Small intestine (tissue), 7 donors: ENCODE results near the gene STOM. TPM values are rescaled to one million over a fixed set of nuclear protein-coding genes. Genes with fewer than 3 reads are reported as not detected.
A peak's percentile ranks its signal among the peaks of the same experiment; 100 is the strongest.
"Not testable (repeated sequence)": the region's sequence is repeated elsewhere in the genome, so short reads cannot be mapped to it uniquely, and the experiment has no call there.

ENCODE experiments used
- DNase-seq, 2 donors: peaks; one replicate each; pipeline versions ENCODE4 v3.0.0 to v3.0.0-alpha.2; 2013
- FAIRE-seq: peaks from 2 replicates; lab custom pipeline; 2012; peaks lifted over from hg19 to GRCh38; lab: Jason Lieb, UNC
- H3K27ac ChIP-seq, 3 donors: one replicate each; pipeline ENCODE4 v1.5.1; 2013; ENCODE audit warnings: low read length in 2 of 3, mild to moderate bottlenecking in 2 of 3, control low read depth in 1 of 3, inconsistent platforms in 1 of 3, low read depth in 1 of 3, moderate library complexity in 1 of 3
- H3K27me3 ChIP-seq, 3 donors: one replicate each; pipeline ENCODE4 v1.6.1; 2013; ENCODE audit warnings: low read length in 3 of 3, inconsistent platforms in 1 of 3; ENCODE audit not compliant: control insufficient read depth in 3 of 3, insufficient read depth in 3 of 3
- H3K36me3 ChIP-seq, 3 donors: one replicate each; pipeline ENCODE4 v1.6.1; 2013; ENCODE audit warnings: low read length in 3 of 3, inconsistent platforms in 1 of 3, low read depth in 1 of 3, mild to moderate bottlenecking in 1 of 3, moderate library complexity in 1 of 3; ENCODE audit not compliant: control insufficient read depth in 3 of 3, insufficient read depth in 2 of 3
- H3K4me1 ChIP-seq, 3 donors: one replicate each; pipeline ENCODE4 v1.6.1; 2013; ENCODE audit warnings: low read length in 2 of 3, inconsistent platforms in 1 of 3, low read depth in 1 of 3, mild to moderate bottlenecking in 1 of 3, moderate library complexity in 1 of 3; ENCODE audit not compliant: control insufficient read depth in 3 of 3, insufficient read depth in 2 of 3
- H3K4me3 ChIP-seq, 3 donors: one replicate each; pipeline ENCODE4 v1.5.1; 2013; ENCODE audit warnings: low read length in 3 of 3, control low read depth in 1 of 3, inconsistent platforms in 1 of 3, low read depth in 1 of 3, mild to moderate bottlenecking in 1 of 3, moderate library complexity in 1 of 3
- H3K9me3 ChIP-seq, 2 donors: one replicate each; pipeline ENCODE4 v1.6.1; 2013; ENCODE audit warnings: low read depth in 1 of 2, low read length in 1 of 2; ENCODE audit not compliant: control insufficient read depth in 2 of 2, insufficient read depth in 1 of 2
- WGBS, 3 donors: extraction: QIAGEN DNeasy Blood & Tissue Kit; methylation state at CpG; one replicate each; pipeline ENCODE4 v1.1.7; 2013; 5-methylcytosine and 5-hydroxymethylcytosine counted together
- polyA plus RNA-seq, 4 donors: library from polyadenylated mRNA; stranded (reverse) in 3 of 4; unstranded in 1 of 4; fragments of 200-250 nt in 3 of 4; fragments of 120-200 nt in 1 of 4; gene quantifications; one replicate each; pipeline versions ENCODE4 v1.2.1 to v1.2.3, GENCODE V29; 2013
- donor health status: healthy with polysubstance abuse.
- donor health status: control.
- donor health status: control.
- donor health status: Bipolar disorder and iron deficiency.
- donor health status: healthy.

STOM gene
- polyA plus RNA-seq, 4 donors = 20.8 to 115 (median 65.9) TPM

DNA sequence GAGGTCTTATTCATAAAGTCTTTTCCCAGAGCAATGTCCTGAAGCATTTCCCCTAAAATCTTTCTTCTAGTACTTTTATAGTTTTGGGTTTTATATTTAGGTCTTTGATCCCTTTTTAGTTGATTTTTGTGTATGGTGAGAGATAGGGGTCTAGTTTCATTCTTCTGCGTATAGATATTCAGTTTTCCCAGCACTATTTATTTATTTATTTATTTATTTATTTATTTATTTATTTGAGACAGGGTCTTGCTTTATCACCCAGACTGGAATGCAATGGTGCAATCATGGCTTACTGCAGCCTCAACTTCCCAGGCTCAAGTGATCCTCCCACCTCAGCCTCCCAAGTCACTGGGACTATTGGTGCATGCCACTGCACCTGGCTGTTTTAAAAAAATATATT, 27.2 kb upstream of the STOM start:
- not testable (repeated sequence) for H3K4me1 ChIP-seq, H3K36me3 ChIP-seq, H3K9me3 ChIP-seq, H3K27me3 ChIP-seq, FAIRE-seq, H3K4me3 ChIP-seq, H3K27ac ChIP-seq, DNase-seq
- 94 to 100% (median 98%) methylated on average over 1 of the region's 1 CpG for WGBS, 3 donors

GRCh38 chr9:121395558-121395957, 25.5 kb upstream of the STOM start:
- H3K4me1 ChIP-seq = peaks cover 0 to 3% (median 0%) of the 10 kb centered on the region in 3 donors
- no peak overlapping the region for H3K4me3 ChIP-seq
- DNase-seq (no peak), FAIRE-seq (no peak)
- no peak overlapping the region for H3K27ac ChIP-seq
- no peaks in the 10 kb centered on the region for H3K27me3 ChIP-seq
- no peaks in the 10 kb centered on the region for H3K36me3 ChIP-seq
- no peaks in the 10 kb centered on the region for H3K9me3 ChIP-seq

DNA sequence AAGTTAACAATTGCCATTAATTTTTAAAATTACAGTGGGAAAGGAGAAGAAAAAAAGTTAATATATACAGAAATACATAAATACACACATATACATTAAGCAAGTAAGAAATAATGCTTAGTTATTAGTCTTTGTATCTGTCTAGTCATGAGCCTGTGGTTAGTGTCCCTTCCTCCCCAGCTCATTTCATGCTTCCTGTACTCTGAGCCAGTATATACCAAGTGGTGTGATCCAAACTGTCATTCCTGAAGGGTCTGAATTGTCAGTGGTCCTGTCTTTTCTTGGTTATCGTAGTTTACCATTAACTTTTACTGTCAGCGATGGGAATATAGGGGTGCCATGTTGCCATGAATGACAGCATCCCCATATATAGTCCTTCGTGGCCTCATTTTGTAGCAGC, 24.2 kb upstream of the STOM start:
- no peak overlapping the region for H3K27ac ChIP-seq
- no peak for FAIRE-seq

GRCh38 chr9:121393318-121393717, 23.3 kb upstream of the STOM start:
- no peaks in the 10 kb centered on the region for H3K9me3 ChIP-seq
- 35 to 43% (median 42%) methylated on average over 2 of the region's 2 CpGs for WGBS, 3 donors
- DNase-seq (peak in 1 of 2 donors; percentile 30), FAIRE-seq (no peak)
- H3K36me3 ChIP-seq = no peaks in the 10 kb centered on the region
- no peaks in the 10 kb centered on the region for H3K27me3 ChIP-seq
- no peak overlapping the region for H3K27ac ChIP-seq
- H3K4me1 ChIP-seq = peaks cover 0 to 3% (median 0%) of the 10 kb centered on the region in 3 donors
- no peak overlapping the region for H3K4me3 ChIP-seq

More for the DNA sequence above, 24.2 kb upstream of the STOM start:
- Histone ChIP-seq H3K27me3 (no peaks in the 10 kb centered on the region), H3K4me3 (no peak overlapping the region), H3K36me3 (no peaks in the 10 kb centered on the region), H3K9me3 (no peaks in the 10 kb centered on the region), H3K4me1 (peaks cover 0 to 3% (median 0%) of the 10 kb centered on the region in 3 donors)
- no peak for DNase-seq
- 93 to 97% (median 95%) methylated on average over 3 of the region's 3 CpGs for WGBS, 3 donors

DNA sequence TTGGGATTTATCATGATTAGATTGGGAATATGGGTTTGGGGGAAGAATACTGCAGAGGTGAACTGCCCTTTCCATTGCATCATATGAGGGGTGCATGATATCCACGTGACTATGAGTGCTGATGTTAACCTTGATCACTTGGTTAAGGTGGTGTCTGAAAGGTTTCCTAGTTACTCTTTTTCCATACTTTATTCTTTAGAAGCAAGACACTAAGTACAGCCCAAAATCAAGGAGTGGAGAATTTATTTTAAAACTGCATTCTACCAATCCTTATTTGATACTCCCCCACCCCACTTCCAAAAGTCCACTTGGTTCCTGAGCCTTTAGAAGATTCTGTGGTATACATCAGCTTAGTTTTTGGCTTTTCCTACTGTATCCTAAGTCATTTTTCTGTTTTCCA, 20.3 kb upstream of the STOM start:
- 45 to 80% (median 75%) methylated on average over 1 of the region's 1 CpG for WGBS, 3 donors
- H3K27me3 ChIP-seq = no peaks in the 10 kb centered on the region
- H3K36me3 ChIP-seq = no peaks in the 10 kb centered on the region
- H3K27ac ChIP-seq = no peak overlapping the region
- H3K4me3 ChIP-seq = no peak overlapping the region
- no peaks in the 10 kb centered on the region for H3K9me3 ChIP-seq
- DNase-seq = no peak
- no peak for FAIRE-seq
- peaks cover 0 to 3% (median 0%) of the 10 kb centered on the region in 3 donors for H3K4me1 ChIP-seq

GRCh38 chr9:121388140-121388905, 18.3 kb upstream of the STOM start:
- H3K27me3 ChIP-seq = no peaks in the 10 kb centered on the region
- no peak overlapping the region for H3K4me3 ChIP-seq
- no peak for DNase-seq
- 79 to 90% (median 82%) methylated on average over 4 of the region's 4 CpGs for WGBS, 3 donors
- H3K9me3 ChIP-seq = no peaks in the 10 kb centered on the region
- no peaks in the 10 kb centered on the region for H3K36me3 ChIP-seq
- H3K4me1 ChIP-seq = peaks cover 0 to 1% (median 0%) of the 10 kb centered on the region in 3 donors
- FAIRE-seq = no peak
- H3K27ac ChIP-seq = no peak overlapping the region

- no peak overlapping the region for H3K27ac ChIP-seq
- no peak for FAIRE-seq
- H3K9me3 ChIP-seq = no peaks in the 10 kb centered on the region
- WGBS, 3 donors = 49 to 85% (median 66%) methylated on average over 2 of the region's 2 CpGs
- no peak for DNase-seq
- H3K4me1 ChIP-seq = peaks cover 0 to under 1% (median 0%) of the 10 kb centered on the region in 3 donors
- H3K36me3 ChIP-seq = no peaks in the 10 kb centered on the region
- H3K4me3 ChIP-seq = no peak overlapping the region
- H3K27me3 ChIP-seq = no peaks in the 10 kb centered on the region
These were observed 16.6 kb upstream of the STOM start for GRCh38 chr9:121386442-121387175.

DNA sequence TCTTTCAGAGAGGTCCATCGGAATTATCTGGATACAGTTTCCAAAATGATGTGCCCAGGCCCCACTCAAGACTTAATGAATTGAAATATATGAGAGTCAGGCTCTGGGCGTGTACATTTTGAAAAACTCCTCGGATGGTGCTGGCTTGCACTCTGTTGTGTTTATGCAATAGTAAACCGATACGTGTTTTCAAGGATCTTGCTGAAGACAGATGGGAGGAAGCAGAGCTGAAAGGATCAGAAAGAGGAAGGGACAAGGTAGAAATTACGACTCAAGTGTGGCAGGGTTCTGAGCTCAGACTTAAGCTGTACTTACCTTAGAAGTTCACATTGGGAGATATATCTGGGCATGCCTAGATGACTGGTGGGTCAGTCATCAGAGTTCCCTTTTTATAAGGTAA, 13.7 kb upstream of the STOM start:
- WGBS, 3 donors = 67 to 84% (median 83%) methylated on average over 6 of the region's 6 CpGs
- FAIRE-seq = no peak

More for the DNA sequence above, 13.7 kb upstream of the STOM start:
- Histone ChIP-seq H3K36me3 (no peaks in the 10 kb centered on the region), H3K4me1 (peaks cover 0 to 9% (median 0%) of the 10 kb centered on the region in 3 donors), H3K27ac (no peak overlapping the region), H3K9me3 (no peaks in the 10 kb centered on the region), H3K27me3 (no peaks in the 10 kb centered on the region), H3K4me3 (no peak overlapping the region)
- no peak for DNase-seq
